WTC11 (cell line): Measurements from ENCODE around the gene GGCX. TPM values are rescaled to one million over a fixed set of nuclear protein-coding genes. Genes with fewer than 3 reads are reported as not detected.

Experiments used
- ATAC-seq: fragments of 200-7000 bp; cut with Tn5 transposase; 2 replicates; pipeline ENCODE4 v1.10.0; 2021; ENCODE audit warnings: mild to moderate bottlenecking, moderate library complexity
- CTCF ChIA-PET: fragments of 300-600 bp; sonication (Branson Sonifier 250); formaldehyde crosslinking; loops from one replicate; lab custom pipeline; 2021; ENCODE audit warnings: antibody characterized with exemption; lab: Charles Lee
- POLR2A ChIA-PET: fragments of 350-600 bp; sonication (Branson Sonifier 250); formaldehyde crosslinking; loops from one replicate; lab custom pipeline; 2021; ENCODE audit warnings: antibody characterized with exemption; lab: Charles Lee
- DNase-seq: peaks from one replicate; pipeline ENCODE4 v3.0.0; 2021; ENCODE audit warnings: low spot score
- H3K27ac Mint-ChIP-seq: 2 replicates; pipeline ENCODE4 v1.8.0; 2021; ENCODE audit warnings: mixed read lengths
- H3K27me3 Mint-ChIP-seq: 2 replicates; pipeline ENCODE4 v1.8.0; 2021; ENCODE audit warnings: low read depth, mild to moderate bottlenecking, moderate library complexity, mixed read lengths
- H3K36me3 Mint-ChIP-seq: 2 replicates; pipeline ENCODE4 v1.8.0; 2021; ENCODE audit warnings: mixed read lengths
- H3K4me1 Mint-ChIP-seq: 2 replicates; pipeline ENCODE4 v1.8.0; 2022; ENCODE audit warnings: mixed read lengths
- H3K4me3 Mint-ChIP-seq: 2 replicates; pipeline ENCODE4 v1.8.0; 2021; ENCODE audit warnings: mild to moderate bottlenecking, moderate library complexity, mixed read lengths
- H3K9me3 Mint-ChIP-seq: 2 replicates; pipeline ENCODE4 v1.8.0; 2021; ENCODE audit warnings: mixed read lengths
- FOXJ3 ChIP-seq: sonication (generic); formaldehyde crosslinking; IDR thresholded peaks from 2 replicates; pipeline ENCODE4 v1.9.0; 2021; ENCODE audit warnings: missing genetic modification reagents, mild to moderate bottlenecking, borderline replicate concordance
- GRHL2 ChIP-seq: fragments of 250-450 bp; sonication (Bioruptor Pico); IDR thresholded peaks from 2 replicates; pipeline ENCODE4 v1.8.0; 2022; ENCODE audit warnings: mild to moderate bottlenecking, moderate library complexity; ENCODE audit not compliant: insufficient replicate concordance, severe bottlenecking
- JAZF1 ChIP-seq: fragments of 250-450 bp; sonication (Bioruptor Pico); IDR thresholded peaks from 2 replicates; pipeline ENCODE4 v1.9.0; 2021; ENCODE audit warnings: moderate library complexity, mild to moderate bottlenecking, inconsistent platforms
- JUN ChIP-seq: sonication (generic); formaldehyde crosslinking; IDR thresholded peaks from 2 replicates; pipeline ENCODE4 v1.8.0; 2023; ENCODE audit warnings: mild to moderate bottlenecking, missing genetic modification reagents
- MAX ChIP-seq: sonication (generic); formaldehyde crosslinking; IDR thresholded peaks from 2 replicates; pipeline ENCODE4 v1.8.0; 2022; ENCODE audit warnings: mild to moderate bottlenecking, missing genetic modification reagents
- MLX ChIP-seq: sonication (generic); formaldehyde crosslinking; IDR thresholded peaks from 2 replicates; pipeline ENCODE4 v1.8.1; 2023; ENCODE audit warnings: mild to moderate bottlenecking, missing genetic modification reagents, moderate library complexity
- MYBL2 ChIP-seq: sonication (generic); formaldehyde crosslinking; IDR thresholded peaks from 2 replicates; pipeline ENCODE4 v1.8.1; 2023; ENCODE audit warnings: mild to moderate bottlenecking, moderate library complexity, missing genetic modification reagents
- PRDM15 ChIP-seq: sonication (generic); formaldehyde crosslinking; IDR thresholded peaks from 2 replicates; pipeline ENCODE4 v1.8.0; 2022; ENCODE audit warnings: missing genetic modification reagents
- PREB ChIP-seq: sonication (generic); formaldehyde crosslinking; IDR thresholded peaks from 2 replicates; pipeline ENCODE4 v1.8.1; 2022; ENCODE audit warnings: mild to moderate bottlenecking, missing genetic modification reagents, moderate library complexity, borderline replicate concordance
- SMAD3 ChIP-seq: sonication (generic); formaldehyde crosslinking; IDR thresholded peaks from 2 replicates; pipeline ENCODE4 v1.8.0; 2022; ENCODE audit warnings: missing genetic modification reagents, mild to moderate bottlenecking, borderline replicate concordance
- SOX15 ChIP-seq: fragments of 250-450 bp; sonication (Bioruptor Pico); IDR thresholded peaks from 2 replicates; pipeline ENCODE4 v1.9.0; 2021; ENCODE audit warnings: mild to moderate bottlenecking
- STAT6 ChIP-seq: sonication (generic); formaldehyde crosslinking; conservative IDR thresholded peaks from 2 replicates; pipeline ENCODE4 v1.8.1; 2023; ENCODE audit warnings: mild to moderate bottlenecking, low read depth, missing genetic modification reagents, moderate library complexity
- ZNF121 ChIP-seq: sonication (generic); formaldehyde crosslinking; IDR thresholded peaks from 2 replicates; pipeline ENCODE4 v1.8.0; 2023; ENCODE audit warnings: missing genetic modification reagents
- ZNF317 ChIP-seq: sonication (generic); formaldehyde crosslinking; IDR thresholded peaks from 2 replicates; pipeline ENCODE4 v1.8.1; 2023; ENCODE audit warnings: low read depth, mild to moderate bottlenecking, moderate library complexity, missing genetic modification reagents, borderline replicate concordance
- total RNA-seq: library from RNA; stranded (reverse); gene quantifications from 3 replicates; pipeline ENCODE4 v1.2.3, GENCODE V29; 2021

The GGCX gene
- total RNA-seq, 1 experiment from 2014 or later: 40.9 TPM

- ChIA-PET CTCF (interaction anchor here (1.6 kb wide), 1 partner anchor 11 kb away, joined by 9 read pairs; no protein-coding TSS in a partner anchor), POLR2A (interaction anchor here (5.7 kb wide), 1 partner anchor 127 kb away, joined by 36 read pairs; no protein-coding TSS in a partner anchor)
- ATAC-seq (no peak), DNase-seq (no peak)
- Mint-ChIP-seq H3K36me3 (peaks cover 65% of the 10 kb centered on the region), H3K9me3 (no peaks in the 10 kb centered on the region), H3K27me3 (no peaks in the 10 kb centered on the region), H3K27ac (peak overlapping the region; percentile 89), H3K4me3 (peak overlapping the region; percentile 97), H3K4me1 (peaks cover 57% of the 10 kb centered on the region)
- TF ChIP-seq ZNF121: no peak
- no peak for TF ChIP-seq MAX (CRISPR knock-in tag)
- no peak for TF ChIP-seq SOX15 (CRISPR knock-in tag)
- TF ChIP-seq SMAD3 (CRISPR knock-in tag): no peak
- TF ChIP-seq PRDM15: no peak
Observed at GRCh38 chr2:85541262-85541661, 20.0 kb downstream of the GGCX start.

GRCh38 chr2:85540133-85540648 lies 21.1 kb downstream of the GGCX start:
- Mint-ChIP-seq H3K36me3 (peaks cover 58% of the 10 kb centered on the region), H3K27me3 (no peaks in the 10 kb centered on the region), H3K9me3 (no peaks in the 10 kb centered on the region), H3K4me1 (peaks cover 59% of the 10 kb centered on the region), H3K4me3 (peak overlapping the region; percentile 97), H3K27ac (peak overlapping the region; percentile 95)
- ATAC-seq (no peak), DNase-seq (no peak)
- POLR2A ChIA-PET: interaction anchor here (0.6 to 5.7 kb wide), 12 partner anchors 8 to 126 kb away, joined by 3 to 54 read pairs (median 7); partner anchors contain the start of genes GGCX and SH2D6
- TF ChIP-seq JUN (CRISPR knock-in tag) (0 out of 2 replicates have a peak, but pooled peaks have one; percentile 32), PRDM15 (no peak)
- CTCF ChIA-PET: interaction anchor here (0.9 to 4.6 kb wide), 5 partner anchors 12 to 149 kb away, joined by 3 to 40 read pairs (median 9); no protein-coding TSS in a partner anchor

GRCh38 chr2:85539361-85540132 lies 21.7 kb downstream of the GGCX start:
- CTCF ChIA-PET: interaction anchor here (0.9 to 4.6 kb wide), 15 partner anchors 12 to 154 kb away, joined by 3 to 40 read pairs (median 4); partner anchors contain the start of gene SH2D6
- Mint-ChIP-seq H3K27ac (peak overlapping the region; percentile 95), H3K4me1 (peaks cover 57% of the 10 kb centered on the region), H3K27me3 (no peaks in the 10 kb centered on the region), H3K4me3 (peak overlapping the region; percentile 97), H3K9me3 (no peaks in the 10 kb centered on the region), H3K36me3 (peaks cover 51% of the 10 kb centered on the region)
- DNase-seq (peak; percentile 48), ATAC-seq (no peak; the same call in 1 of the 2 replicates)
- POLR2A ChIA-PET: interaction anchor here (0.5 to 5.7 kb wide), 33 partner anchors 9 to 470 kb away, joined by 3 to 54 read pairs (median 6); partner anchors contain the start of genes ELMOD3, GGCX, RETSAT and SH2D6
- TF ChIP-seq MLX (CRISPR knock-in tag) (0 out of 2 replicates have a peak, but pooled peaks have one; percentile 38), ZNF317 (CRISPR knock-in tag) (0 out of 2 replicates have a peak, but pooled peaks have one; percentile 30), GRHL2 (CRISPR knock-in tag) (no peak), PREB (0 out of 2 replicates have a peak, but pooled peaks have one; percentile 55), JUN (CRISPR knock-in tag) (peak; percentile 74; the same call in 1 of the 2 replicates), MYBL2 (CRISPR knock-in tag) (no peak), JAZF1 (CRISPR knock-in tag) (no peak), ZNF121 (0 out of 2 replicates have a peak, but pooled peaks have one; percentile 25), STAT6 (CRISPR knock-in tag) (no peak), FOXJ3 (CRISPR knock-in tag) (no peak)
